HG03066 (cell line): ENCODE measurements around the gene GRM5.
"Not testable (repeated sequence)": the region's sequence is repeated elsewhere in the genome, so short reads cannot be mapped to it uniquely, and the experiment has no call there.

Source experiments
- ATAC-seq: cut with Tn5 transposase; IDR thresholded peaks from one replicate; pipeline ENCODE4 v1.9.1; 2021; ENCODE audit warnings: low read depth; ENCODE audit not compliant: unreplicated experiment

GRM5 gene

GRCh38 chr11:89065651-89066201 lies at the start of gene GRM5:
Gene GRM5 (minus strand): TSS chr11:89065982. CDS start chr11:89047872, 18,110 bp downstream.
- ATAC-seq = not testable (repeated sequence)

DNA sequence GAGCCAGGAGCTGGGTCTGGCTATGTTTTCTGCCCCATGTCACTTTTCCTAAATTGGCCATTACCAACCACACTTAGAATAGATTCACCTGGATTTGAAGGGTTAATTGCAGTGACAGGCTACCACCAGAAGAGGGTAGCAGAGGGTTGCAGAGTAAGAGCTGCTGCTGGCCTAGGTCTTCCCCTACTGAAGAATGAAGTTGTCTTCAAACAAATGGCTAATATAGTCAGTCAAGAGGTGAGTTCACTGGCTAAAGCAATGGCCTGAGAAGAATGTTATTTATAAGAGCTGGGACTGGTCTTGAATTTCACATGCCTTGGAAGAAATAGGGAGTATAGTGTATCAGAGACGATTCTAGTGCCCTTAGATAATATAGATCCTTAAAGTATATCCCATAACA lies 32.2 kb upstream of the GRM5 start:
- peak; percentile 70 for ATAC-seq

- ATAC-seq = not testable (repeated sequence)
These were observed 28.0 kb upstream of the GRM5 start for GRCh38 chr11:89093806-89094205.

DNA sequence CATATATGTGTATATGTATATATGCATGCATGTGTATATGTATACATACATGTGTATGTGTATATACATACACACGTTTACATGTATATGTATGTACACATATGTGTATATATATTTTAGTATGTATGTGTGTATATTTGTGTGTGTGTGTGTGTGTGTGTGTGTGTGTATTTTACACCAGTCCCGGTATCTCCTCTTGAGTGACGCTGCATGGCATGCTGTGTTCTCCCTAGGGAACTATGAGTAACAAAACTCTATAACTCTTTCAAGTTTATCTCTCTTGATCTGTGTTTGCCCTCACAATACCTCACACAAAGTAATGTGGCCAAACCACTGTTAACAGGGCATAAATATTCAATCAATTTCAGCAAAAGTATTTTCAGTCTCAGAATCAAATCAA lies 19.2 kb upstream of the GRM5 start:
- ATAC-seq = not testable (repeated sequence)

GRCh38 chr11:89070911-89071310 lies 5.1 kb upstream of the GRM5 start:
- ATAC-seq = not testable (repeated sequence)

DNA sequence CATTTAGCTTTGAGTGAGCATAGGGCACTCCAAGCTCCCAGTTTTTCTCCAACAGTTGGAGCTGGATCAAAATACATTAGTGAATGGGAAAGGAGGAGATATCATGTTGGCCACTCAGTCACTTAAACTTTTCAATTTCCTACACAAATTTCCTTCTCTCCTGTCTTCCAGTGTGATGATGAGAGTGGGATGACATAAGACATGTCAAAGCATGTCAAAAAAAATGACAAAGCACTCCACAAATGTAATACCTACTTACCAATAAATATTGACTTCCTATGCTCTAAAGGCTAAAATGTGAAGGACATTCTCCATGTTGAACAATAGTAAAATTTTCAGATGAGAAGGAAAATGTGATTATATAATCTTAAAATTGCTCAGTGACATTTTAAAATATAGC lies 1.5 kb upstream of the GRM5 start:
- no peak for ATAC-seq

DNA sequence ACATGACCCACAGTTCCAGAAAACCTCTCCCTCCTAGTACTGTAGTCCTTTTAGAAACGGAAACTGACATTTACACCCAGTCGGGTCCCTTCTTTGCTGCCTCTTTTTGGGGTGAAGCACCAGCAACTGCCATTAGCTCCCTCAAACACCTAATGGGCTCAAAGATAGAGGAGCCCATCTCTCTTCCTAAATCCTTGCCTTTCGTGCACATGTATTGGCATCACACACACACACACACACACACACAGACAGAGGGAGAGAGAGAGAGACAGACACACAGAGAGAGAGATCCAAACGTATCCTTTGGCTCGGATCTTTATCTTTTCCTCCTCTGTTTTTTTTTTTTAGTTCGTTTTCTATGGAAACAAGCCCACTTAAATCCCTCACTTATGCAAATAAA lies 716 bp downstream of the GRM5 start:
- no peak for ATAC-seq

GRCh38 chr11:89063481-89063951 lies 2.3 kb downstream of the GRM5 start:
- ATAC-seq = not testable (repeated sequence)

DNA sequence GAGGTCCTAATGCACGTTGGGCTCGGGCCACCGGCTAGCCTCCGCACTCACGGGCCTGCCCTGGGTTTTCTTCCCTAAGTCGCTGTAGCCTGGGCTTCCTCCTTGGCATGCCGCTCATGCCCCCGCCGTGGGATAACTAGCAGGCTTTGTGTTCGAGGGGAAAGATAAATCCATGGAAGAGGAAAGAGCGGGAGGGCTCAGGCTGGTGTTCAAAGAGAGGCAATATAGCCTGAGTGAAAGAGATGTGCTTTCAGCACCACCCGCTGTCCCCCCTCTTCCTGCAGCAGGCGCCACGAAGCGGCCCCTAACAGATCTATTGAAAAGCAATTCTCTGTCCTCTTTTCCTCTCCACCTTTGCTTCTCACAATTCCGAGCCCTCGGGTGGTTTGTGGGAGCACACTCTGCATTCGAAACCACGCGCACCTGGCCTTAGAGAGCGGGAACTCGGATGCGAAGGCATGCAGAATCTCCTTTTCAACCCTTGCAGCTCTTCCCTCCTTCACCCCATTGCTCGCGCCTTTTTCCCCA lies 2.9 kb downstream of the GRM5 start:
- ATAC-seq = not testable (repeated sequence)

DNA sequence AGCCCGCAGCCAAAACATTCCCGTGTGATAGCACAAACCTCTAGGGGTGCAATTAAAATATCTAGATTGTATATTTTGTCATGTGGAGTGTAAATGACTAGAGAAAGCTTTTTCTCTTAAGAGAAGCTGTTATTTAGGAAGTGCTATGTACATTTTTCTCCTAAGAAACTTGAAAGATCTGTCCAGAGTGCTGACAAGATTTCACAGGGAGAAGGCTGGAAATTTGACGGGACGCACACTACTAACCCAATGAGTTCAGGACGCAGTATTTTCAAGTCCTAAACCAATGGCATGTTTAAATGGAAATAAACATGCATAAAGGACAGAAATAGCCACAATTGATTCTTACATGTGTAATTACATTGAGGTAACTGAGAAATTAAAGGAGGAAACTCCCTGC lies 3.9 kb downstream of the GRM5 start:
- not testable (repeated sequence) for ATAC-seq

- not testable (repeated sequence) for ATAC-seq
These were observed 8.4 kb downstream of the GRM5 start for GRCh38 chr11:89057406-89057805.

- no peak for ATAC-seq
These were observed 13.6 kb downstream of the GRM5 start for GRCh38 chr11:89052220-89052619.

DNA sequence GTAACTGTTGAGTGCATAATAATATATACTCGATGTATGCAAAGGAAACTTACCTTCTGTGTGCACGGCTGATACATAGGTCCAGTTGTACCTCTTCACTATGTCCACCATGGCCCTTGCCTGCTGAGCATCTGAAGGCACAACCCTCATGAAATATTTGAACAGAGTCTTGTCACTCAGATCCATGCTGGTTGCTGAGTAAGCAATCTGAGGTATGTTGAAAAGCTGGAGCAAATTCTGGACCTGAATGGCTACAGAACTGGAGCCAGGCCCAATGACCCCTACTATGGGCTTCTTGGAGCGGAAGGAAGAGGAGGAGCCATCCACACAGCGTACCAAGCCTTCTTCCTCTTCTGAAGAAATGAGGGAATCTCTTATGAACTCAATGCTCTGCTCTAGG lies 18.6 kb downstream of the GRM5 start:
- ATAC-seq = not testable (repeated sequence)

DNA sequence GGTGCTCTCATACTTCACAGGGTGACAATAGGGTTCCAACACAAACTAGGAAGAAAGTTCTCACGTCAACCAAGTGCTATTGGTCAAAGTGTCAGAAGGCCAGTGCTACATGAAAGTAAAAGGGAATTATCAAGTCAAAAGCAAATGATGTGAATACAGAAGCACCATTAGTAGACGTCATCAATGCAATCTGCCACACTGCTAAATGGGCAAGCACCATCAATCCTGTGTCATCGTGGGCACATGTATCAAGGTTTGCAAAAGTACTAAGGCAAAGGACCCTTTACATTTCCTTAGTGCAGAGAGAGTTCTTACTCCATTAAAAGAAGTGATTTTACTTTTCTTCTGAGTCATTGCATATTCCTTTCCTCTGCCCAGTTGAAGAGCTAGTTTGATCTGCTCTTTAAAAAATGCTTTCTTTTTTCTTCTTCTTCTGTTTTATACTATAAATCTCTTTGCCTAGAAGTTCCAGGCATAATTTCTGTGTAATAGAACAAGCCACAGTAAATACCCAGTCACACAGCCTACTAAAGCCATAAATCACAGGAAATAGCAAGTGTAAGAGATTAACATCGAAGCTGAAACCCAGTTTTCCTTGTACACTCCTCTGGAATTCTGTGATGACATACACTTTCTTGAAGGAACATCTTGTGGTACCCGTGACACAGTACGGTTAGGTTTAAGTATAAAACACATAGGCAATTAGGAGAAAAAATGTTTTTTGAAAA lies 21.8 kb downstream of the GRM5 start:
- ATAC-seq = not testable (repeated sequence)

DNA sequence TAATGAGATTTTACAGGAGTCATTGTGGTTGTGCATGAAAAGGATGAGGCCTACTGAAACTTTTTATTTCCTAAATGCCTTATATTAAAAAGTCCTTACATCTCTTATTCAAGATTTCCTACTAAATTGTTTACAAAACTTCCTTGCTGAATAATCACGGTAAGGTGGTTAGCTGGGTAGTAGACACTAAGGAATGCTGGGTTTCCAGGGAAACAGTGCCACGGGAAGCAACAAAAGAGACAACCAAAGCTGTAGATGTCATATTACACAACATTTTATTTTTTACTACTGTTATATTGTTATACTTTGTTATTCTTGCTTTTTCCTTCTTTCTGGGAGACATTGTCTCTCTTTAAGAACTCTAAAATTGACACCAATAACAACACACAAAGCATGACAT lies 36.1 kb downstream of the GRM5 start:
- not testable (repeated sequence) for ATAC-seq

DNA sequence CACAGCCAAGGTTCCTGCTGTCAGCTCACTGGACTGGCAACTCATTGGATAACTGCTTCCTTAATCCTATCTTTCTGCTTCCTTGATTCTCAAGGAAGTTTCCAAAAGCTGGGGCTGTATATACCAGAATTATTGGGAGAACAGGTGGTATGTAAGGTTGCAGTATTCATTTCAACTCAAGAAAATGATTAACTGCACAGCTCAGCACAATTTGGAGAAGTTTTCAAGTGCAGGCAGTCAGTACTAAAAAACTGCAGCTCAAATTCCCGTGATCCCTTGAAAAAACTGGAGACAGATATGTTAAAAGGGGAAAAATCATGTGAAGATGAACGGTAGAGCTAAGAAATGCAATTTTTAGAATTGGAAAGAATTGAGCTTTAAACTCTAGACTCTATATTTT lies 44.4 kb downstream of the GRM5 start:
- ATAC-seq = no peak

DNA sequence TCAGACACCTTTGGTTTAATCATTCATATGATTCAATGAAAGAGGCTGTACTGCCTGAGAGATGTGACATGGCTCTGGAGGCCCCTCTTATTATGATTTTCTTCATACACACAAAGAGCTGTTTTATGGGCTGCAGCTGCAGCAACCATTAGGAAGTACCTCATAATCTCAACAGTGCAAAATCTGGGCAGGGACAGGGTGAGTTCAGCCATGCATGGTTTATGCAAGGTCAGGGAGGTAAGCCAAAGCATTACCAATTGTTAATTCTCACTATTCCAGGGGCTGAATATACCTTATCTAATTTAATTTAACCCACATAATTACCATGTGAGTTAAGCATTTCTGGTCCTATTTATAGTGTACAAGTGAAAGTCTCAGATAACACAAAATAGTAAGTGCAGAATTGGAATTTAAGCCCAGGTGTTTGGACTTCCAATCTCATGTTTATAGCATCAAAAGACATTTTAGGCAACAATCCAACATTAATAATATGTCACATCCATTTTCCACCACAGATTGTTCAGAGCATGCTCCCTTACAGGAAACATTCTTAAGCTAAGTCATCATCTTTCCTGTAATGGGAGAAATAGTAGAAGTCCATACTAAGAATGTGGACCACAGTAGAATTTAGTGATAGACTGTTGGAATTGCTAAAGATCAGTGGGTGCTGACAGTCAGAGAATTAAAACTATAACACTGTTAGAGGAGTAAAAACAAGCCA lies 45.8 kb downstream of the GRM5 start:
- ATAC-seq = not testable (repeated sequence)

GRCh38 chr11:89016214-89016613 lies 49.6 kb downstream of the GRM5 start:
- ATAC-seq = no peak

GRCh38 chr11:89015614-89016013 lies 50.2 kb downstream of the GRM5 start:
- ATAC-seq = no peak

DNA sequence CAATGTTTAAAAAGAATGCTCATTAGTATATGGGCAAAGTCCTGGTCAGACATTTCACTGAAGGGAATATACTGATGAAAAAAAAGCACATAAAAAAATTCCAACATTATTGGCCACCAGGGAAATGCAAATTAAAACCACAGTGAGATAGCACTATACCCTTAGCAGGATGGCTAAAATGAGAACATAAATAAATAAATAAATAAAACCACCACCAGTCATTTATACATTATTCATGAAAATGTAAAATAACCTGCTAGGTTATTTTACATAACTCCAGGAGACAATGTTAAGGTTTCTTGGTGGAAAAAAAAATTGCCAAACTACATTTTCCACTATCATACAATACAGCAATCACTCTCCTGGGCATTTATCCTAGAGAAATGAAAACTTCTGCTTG lies 64.9 kb downstream of the GRM5 start:
- ATAC-seq = not testable (repeated sequence)

- ATAC-seq = no peak
These were observed 86.1 kb downstream of the GRM5 start for GRCh38 chr11:88979641-88980040.
